HS-5 (cell line): ENCODE results near the gene SNED1.

Source experiments
- DNase-seq: peaks from one replicate; pipeline ENCODE4 v3.0.0-alpha.2; 2012; ENCODE audit warnings: low read depth

The SNED1 gene

GRCh38 chr2:240992572-240993291 lies 5.7 kb upstream of the SNED1 start:
- no peak for DNase-seq

- no peak for DNase-seq
Measured at GRCh38 chr2:240993446-240994170, 4.8 kb upstream of the SNED1 start.

- no peak for DNase-seq
Measured at GRCh38 chr2:240994171-240994896, 4.1 kb upstream of the SNED1 start.

GRCh38 chr2:240995041-240996021 lies 3.1 kb upstream of the SNED1 start:
- DNase-seq, result no peak

GRCh38 chr2:240996161-240996833 lies 2.1 kb upstream of the SNED1 start:
- no peak for DNase-seq

- DNase-seq, result no peak
Measured at GRCh38 chr2:240996834-240997140, 1.6 kb upstream of the SNED1 start.

- DNase-seq, result no peak
Measured at GRCh38 chr2:240997141-240997855, 1.1 kb upstream of the SNED1 start.

- no peak for DNase-seq
Measured at GRCh38 chr2:240998706-240998994, 232 bp downstream of the SNED1 start.

GRCh38 chr2:240998995-240999791 lies 775 bp downstream of the SNED1 start:
- no peak for DNase-seq

- no peak for DNase-seq
Measured at GRCh38 chr2:240999873-241000541, 1.6 kb downstream of the SNED1 start.

- DNase-seq, result no peak
Measured at GRCh38 chr2:241000831-241001321, 2.5 kb downstream of the SNED1 start.

GRCh38 chr2:241001413-241002274 lies 3.2 kb downstream of the SNED1 start:
- no peak for DNase-seq

- DNase-seq, result no peak
Measured at GRCh38 chr2:241002275-241003046, 4.0 kb downstream of the SNED1 start.

- no peak for DNase-seq
Measured at GRCh38 chr2:241003047-241003360, 4.6 kb downstream of the SNED1 start.

- no peak for DNase-seq
Measured at GRCh38 chr2:241003369-241003768, 5.0 kb downstream of the SNED1 start.

GRCh38 chr2:241003830-241004564 lies 5.6 kb downstream of the SNED1 start:
- DNase-seq, result no peak

- DNase-seq, result no peak
Measured at GRCh38 chr2:241005569-241005968, 7.2 kb downstream of the SNED1 start.
